Ovary (tissue), 3 donors: ENCODE measurements around the gene SLC9A3.

Experiments
- POLR2A ChIP-seq: fragments of 450-650 bp; IDR thresholded peaks from one replicate; pipeline ENCODE4 v1.6.1; 2017; ENCODE audit warnings: antibody characterized with exemption, mild to moderate bottlenecking, moderate library complexity
- TF ChIP-seq, protein P1 (sequence below), 3 donors: fragments of 450-650 bp in 2 of 3; fragments of 200-600 bp in 1 of 3; IDR thresholded peaks; one replicate each; pipeline versions ENCODE4 v1.5.1 to v1.8.0; 2016 to 2022; ENCODE audit warnings: antibody characterized with exemption in 3 of 3, mild to moderate bottlenecking in 1 of 3
- donor health status: DM: no; HTN: no; CAD: no.

DNA sequence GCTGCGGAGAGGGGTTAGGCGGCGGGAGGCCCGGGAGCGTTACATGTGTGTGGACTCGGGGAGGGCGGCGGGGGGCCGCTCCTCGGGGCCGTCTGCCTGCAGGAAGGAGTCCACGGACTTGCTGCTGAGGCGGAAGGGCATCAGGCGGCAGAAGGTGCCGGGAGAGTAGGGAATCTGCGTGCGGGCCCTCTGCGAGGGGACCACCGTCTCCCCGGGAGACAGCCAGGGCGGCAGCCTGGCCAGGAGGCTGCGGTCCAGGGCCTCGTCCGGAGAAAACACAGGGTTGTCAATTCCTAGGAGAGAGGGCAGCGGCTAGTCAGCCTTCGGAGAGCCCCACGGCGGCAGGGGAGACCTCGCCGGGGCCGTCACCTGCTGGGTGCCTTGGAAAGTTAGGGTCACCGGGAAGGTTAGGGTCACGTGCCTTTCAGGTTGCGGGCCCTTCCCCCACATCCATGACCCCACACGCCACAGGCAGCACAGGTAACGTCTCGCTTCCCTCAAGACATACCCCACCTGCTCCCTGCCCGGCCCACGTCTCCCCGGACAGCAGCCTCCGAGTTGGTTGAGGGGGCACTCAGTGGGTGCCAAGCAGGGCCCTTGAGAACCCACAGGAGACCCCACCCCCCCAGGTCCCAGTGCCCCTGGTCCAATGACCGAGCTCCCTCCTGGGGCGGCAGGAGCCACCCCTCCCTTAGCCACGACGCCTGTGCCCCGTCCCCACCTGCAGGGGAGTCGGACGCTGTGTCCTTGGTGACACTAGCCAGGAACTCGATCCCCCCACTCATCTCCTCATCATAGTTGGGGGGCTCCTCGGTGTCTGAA is 49.2 kb downstream of the SLC9A3 start:
- TF ChIP-seq, protein P1, sequence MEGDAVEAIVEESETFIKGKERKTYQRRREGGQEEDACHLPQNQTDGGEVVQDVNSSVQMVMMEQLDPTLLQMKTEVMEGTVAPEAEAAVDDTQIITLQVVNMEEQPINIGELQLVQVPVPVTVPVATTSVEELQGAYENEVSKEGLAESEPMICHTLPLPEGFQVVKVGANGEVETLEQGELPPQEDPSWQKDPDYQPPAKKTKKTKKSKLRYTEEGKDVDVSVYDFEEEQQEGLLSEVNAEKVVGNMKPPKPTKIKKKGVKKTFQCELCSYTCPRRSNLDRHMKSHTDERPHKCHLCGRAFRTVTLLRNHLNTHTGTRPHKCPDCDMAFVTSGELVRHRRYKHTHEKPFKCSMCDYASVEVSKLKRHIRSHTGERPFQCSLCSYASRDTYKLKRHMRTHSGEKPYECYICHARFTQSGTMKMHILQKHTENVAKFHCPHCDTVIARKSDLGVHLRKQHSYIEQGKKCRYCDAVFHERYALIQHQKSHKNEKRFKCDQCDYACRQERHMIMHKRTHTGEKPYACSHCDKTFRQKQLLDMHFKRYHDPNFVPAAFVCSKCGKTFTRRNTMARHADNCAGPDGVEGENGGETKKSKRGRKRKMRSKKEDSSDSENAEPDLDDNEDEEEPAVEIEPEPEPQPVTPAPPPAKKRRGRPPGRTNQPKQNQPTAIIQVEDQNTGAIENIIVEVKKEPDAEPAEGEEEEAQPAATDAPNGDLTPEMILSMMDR (IDR thresholded peaks at IDR 0.05): no peak
- no peak for TF ChIP-seq POLR2A
